Stimulated activated CD8-positive, alpha-beta memory T cell treated with anti-CD3 and anti-CD28 coated beads, Interleukin-4, amount 100 ng/mL, for 4 hours (primary cell): ENCODE data around the gene EPS8.
"Not testable (repeated sequence)": the region's sequence is repeated elsewhere in the genome, so short reads cannot be mapped to it uniquely, and the experiment has no call there.

Experiments used
- DNase-seq, 2 donors: peaks; one replicate each; pipeline ENCODE4 v3.0.0-alpha.2; 2020; ENCODE audit warnings: low read depth in 2 of 2, low spot score in 1 of 2

The EPS8 gene

DNA sequence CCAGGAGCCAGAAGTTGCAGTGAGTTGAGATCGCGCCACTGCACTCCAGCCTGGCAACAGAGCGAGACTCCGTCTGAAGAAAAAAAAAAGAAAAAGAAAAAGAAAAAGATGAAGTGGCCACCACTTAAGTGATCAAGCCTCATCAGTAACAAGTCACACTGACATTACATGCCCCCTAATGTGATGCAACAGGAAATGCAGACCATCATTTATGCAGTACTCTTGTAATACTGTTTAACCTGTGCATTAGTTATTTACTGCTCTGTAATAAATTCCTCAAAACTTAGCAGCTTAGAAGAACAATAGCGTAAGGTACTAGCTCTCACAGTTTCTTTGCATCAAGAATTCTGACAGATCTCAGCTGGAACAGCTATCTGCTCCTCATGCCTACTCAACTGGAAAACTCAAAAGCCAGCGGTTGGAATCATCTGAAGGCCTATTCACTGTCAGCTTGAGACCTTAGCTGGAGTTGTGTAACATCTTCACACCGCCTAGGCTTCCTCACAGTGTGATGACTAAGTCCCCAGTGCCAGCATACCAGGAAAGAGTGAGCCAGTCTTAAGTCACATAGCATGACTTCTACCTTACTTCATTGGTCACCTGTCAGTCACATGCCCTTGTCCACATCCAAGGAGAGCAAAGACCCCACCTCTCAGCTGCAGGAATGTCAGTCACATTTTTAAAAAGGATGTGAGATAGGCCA, 31.5 kb downstream of the EPS8 start:
- no peak for DNase-seq

DNA sequence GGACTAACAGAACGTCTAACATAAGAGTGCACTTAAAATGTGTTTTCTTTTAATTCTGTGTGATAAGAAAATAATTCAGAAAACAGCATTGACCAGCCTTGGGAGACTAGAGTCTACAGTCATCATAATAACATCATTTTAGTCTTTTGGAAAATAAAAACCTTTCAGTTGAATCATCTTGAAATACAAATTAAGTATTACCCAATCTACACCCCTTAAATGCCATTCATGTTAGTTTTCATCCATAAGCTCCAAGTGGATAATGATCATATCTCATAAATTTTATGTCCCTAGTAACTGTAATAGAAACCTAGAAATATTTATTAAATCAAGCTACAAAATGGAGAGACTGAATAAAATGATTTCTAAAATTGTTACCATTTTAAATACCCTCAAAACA, 32.4 kb downstream of the EPS8 start:
- DNase-seq: no peak

DNA sequence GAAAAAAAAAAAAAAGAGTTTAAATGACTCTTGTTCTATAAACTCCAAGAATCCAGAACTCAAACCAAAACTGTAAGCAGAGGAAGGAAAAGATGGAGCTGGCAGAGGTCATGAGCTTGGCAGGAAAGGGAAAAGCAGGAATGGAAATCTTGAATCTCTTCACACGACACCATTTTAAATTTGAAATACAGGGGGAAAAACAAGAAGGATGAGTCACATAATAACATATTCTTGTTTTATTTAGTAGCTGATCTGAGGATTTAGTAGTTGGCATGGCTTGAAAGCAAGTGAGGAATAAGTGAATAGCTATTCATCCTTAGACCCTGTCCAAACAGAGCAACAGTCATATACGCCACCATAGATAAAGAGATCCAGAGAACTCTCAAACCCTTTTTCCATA, 35.0 kb downstream of the EPS8 start:
- DNase-seq: no peak

DNA sequence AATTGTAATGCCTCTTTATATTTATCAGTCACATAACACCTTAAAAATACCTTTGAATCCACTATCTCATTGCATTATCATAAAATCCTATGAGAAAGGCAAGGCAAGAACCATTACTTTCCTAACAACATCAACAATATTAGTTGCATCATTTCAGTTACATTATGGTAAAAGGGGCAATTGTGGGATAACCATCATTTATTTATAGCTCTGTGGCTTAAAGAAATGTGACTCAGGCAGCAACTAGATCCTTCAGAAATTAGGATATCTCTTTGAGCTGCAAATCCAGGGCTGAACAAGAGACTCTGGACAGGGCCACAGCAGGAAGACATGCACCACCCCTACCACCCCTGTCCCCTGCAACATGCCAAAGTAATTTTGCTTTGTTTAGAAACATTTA, 36.4 kb downstream of the EPS8 start:
- DNase-seq: no peak

DNA sequence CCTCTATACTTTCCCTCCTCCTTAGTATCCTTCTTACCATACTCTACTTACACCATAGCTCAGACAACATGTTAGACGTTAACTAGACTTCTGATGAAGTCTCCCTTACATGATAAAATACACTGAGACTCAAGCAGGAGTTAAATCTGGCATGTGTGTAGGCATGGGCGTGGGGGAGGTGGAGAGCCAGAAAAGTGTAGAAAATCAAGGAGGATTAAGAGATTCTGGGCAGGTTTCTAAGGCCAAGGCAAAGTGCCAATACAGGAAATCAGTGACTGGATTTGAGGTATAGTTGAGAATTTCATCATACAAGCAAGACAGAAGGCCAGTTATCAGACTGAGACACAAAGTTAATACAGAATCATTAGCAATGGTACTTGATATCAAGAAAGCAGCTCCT, 37.4 kb downstream of the EPS8 start:
- no peak for DNase-seq

DNA sequence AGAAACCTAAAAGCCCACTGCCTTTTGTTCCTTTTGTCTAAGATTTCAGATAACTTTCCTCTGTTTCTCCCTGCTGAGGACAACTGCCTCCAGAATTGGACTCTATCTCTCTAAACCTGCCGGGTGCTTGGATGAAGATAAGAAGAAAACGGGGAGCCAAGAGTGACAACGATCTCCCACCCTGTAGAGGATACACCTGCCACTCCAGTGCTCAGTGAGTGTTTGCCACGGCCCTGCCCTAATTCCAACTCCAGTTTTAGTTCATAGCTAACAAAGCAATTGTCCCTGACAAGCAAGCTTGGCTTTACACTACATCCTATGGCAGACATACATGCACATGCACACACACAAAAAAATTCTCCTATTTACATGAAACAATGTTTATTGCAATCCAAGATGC, 39.3 kb downstream of the EPS8 start:
- no peak for DNase-seq

DNA sequence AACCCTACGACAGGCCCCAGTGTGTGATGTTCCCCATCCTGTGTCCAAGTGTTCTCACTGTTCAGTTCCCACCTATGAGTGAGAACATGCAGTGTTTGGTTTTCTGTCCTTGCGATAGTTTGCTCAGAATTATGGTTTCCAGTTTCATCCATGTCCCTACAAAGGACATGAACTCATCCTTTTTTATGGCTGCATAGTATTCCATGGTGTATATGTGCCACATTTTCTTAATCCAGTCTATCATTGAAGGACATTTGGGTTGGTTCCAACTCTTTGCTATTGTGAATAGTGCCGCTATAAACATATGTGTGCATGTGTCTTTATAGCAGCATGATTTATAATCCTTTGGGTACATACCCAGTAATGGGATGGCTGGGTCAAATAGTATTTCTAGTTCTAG, 47.3 kb downstream of the EPS8 start:
- not testable (repeated sequence) for DNase-seq

DNA sequence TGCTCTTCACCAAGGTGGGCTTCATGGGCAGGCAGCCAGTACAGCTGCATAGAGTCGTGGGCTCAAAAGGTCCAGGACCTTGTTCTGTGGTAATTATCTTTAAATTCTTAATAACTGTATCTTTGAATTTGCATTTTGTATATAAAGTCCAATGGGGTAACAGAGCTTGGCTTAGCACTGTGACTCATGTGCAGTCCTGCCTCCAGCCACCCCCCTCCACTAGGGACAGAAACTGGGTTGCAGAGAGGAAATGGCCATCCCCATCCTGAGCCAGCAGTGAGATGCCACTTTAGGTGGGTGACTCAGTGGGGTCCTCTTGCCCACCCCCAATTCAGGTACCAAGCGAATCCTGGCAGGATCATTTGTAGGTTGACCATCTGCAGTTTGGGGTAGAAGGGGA, 48.1 kb downstream of the EPS8 start:
- no peak for DNase-seq

DNA sequence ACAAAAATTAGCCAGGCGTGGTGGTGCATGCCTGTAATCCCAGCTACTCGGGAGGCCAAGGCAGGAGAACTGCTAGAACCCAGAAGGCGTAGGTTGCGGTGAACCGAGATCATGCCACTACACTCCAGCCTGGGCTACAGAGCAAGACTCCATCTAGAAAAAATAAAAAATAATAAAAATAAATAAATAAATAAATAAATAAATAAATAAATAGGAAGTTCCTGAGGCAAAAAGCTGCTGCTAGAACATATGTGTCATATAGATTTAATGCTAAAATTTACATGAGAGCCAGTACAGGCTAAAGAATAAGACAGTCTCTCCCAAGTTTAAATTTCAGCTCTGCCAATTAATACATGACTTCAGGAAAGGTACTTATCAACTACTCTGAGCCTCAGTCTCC, 48.8 kb downstream of the EPS8 start:
- DNase-seq: not testable (repeated sequence)

DNA sequence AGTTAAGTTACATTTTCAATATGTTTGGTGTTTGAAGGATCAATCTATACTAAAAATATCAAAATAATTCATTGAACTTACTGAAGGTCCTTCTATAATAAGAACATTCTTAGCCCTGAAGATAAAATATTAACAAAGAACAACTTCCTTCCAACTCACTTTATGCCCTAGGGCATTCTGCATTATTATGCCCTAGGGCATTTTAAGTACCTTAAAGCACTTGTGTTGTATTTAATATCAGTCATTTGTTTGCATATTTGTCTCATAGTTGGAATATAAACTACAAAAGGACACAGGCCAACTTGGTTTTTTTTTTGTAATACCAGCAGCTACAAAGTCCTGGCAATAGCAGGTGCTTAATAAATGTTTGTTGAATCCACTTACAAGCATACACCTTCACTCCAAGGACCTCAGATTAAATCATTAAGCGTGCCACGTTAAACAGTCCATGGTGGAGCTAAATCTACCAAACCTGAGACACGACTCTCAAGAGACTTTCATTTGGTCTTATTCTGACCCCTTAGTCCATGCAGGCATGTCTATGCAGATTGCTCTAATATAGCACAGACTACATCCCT, 50.7 kb downstream of the EPS8 start:
- no peak for DNase-seq

DNA sequence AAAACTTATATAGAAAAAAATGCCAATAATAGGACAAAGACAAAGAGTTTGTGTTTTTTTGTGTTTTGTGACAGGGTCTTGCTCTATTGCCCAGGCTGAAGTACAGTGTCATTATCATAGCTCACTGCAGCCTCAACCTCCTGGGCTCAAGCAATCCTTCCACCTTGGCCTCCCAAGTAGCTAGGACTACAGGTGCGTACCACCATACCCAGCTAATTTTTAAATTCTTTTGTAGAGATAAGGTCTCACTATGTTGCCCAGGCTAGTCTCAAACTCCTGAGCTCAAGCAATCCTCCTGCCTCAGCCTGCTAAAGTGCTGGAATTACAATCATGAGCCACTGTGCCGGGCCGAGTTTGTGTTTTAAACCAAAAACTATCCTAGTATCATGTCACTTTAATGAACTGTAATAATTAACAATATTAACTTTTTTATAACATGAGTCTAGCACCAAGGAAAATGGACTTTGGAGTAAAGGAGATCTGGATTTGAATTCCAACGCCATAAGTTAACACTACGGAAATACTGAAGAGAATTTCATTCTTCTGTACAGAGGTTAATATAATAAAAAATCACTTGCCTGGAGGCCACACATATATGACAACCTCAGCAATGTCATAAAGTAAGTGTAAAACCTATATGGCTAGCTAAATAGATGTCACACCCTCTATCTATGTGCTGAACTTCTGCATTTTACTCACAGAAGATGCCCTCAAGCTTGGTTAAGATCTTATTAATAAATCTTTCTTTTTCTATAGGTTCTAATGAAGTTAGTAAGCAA, 53.2 kb downstream of the EPS8 start:
- DNase-seq: no peak

DNA sequence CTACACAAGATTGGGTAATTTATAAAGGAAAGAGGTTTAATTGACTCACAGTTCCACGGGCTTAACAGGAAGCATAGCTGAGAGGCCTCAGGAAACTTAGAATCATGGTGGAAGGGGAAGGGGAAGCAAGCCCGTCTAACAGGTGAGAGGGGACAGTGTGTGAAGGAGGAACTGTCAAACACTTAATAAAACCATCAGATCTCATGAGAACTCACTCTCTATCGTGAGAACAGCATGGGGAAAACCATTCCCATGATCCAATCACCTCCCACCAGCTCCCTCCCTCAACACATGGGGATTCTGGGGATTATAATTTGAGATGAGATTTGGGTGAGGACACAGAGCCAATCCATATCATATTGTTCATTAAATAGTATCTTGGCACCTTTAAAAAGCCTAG, 56.1 kb downstream of the EPS8 start:
- no peak for DNase-seq

DNA sequence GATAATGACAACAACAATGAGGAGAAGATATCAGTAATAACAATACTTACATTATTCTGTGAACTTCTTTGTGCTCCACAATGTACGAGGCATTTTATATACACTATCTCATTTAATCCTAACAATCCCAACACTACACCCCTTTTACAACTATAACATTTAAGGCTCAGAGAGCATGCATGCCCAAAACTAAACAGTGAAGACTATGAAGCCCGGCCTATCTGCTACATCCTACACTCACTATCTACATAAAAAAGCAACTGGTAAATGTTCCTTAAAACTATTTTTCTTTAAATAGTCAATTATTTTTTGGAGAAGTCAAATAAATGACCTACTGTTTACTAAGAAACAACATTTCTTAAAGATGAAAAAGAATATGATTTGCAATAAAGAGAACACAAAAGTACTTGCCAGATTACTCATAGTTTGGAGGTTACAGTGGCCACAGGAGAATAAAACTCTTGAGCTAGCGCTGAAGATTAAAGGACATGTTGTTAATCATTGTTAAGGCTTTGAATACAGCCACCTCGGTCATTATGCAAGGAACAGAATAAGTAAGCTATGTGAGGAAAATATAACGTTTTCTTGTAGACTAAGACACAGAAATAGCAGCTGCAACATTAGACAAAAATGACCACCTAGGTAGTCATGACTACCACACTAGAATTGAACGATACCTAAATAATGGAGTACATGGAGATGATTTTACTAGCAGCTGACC, 56.7 kb downstream of the EPS8 start:
- DNase-seq: no peak

DNA sequence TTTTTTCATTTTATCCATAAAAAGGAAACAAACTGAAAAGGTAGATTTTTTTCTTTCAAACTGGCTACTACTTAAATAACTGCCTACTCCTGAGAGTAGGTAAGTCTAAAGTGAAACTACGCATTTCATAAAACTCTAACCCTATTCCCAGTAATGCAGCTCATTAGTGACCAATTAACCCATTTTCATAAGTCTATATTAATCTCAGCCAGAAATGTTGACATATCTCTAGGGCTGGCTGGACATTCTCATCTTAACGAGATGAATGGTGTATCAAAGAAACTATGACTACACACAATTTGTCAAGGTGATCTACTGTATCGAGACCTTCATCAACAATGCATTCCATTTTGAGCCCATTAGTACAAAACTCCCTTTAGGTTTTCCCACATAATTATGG, 57.2 kb downstream of the EPS8 start:
- DNase-seq: no peak

DNA sequence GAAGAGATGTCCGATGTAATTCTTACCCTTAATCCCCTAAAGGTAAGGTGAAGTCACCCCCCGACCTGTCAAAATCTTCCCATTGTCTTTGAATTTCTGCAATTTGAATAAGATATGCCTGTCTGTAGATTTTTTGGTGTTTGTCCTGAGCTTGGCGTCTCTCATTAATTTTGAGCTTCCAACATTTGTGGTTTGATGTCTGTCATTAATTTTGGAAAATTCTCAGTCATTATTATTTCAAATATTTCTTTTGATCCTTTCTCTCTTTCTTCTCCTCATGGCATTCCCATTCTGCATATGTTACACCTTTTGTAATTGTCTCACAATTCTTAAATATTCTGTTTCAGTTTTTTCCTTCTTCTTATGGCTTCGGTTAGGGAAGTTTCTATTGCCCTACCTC, 60.1 kb downstream of the EPS8 start:
- DNase-seq: no peak

DNA sequence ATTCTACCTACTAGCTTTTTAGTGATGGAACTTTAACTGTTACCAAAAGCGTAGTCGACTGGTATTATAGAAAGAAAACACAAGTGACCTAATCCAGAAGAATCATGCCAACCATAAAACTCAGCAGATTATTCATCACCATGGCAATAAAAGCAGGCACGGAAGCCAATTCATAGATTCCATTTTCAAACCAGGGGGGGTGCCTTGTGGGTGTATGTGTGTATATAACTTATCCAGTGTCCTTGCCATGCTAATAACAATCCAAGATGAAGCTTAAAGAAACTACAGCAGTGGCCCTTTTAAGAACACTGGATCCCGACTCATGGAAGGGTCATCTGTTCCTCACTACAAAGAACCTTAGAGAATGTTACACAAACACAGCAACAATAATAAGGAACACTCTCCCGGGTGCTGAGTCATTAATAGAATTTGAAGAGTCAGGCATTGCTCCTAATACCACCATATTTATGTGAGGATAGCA, 61.0 kb downstream of the EPS8 start:
- DNase-seq: no peak

DNA sequence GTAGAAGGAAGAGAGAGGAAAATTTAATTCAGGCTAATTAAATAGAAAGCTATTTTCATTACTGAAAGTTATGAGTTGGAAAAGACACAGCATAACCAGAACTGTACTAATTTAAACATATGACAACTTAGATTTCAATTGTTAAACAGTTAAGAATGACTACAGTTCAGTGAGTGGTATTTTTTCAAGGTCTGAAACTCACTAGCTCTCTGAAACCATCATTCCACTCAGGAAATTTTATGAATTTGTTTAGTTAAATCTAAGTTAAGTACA, 62.4 kb downstream of the EPS8 start:
- no peak for DNase-seq

DNA sequence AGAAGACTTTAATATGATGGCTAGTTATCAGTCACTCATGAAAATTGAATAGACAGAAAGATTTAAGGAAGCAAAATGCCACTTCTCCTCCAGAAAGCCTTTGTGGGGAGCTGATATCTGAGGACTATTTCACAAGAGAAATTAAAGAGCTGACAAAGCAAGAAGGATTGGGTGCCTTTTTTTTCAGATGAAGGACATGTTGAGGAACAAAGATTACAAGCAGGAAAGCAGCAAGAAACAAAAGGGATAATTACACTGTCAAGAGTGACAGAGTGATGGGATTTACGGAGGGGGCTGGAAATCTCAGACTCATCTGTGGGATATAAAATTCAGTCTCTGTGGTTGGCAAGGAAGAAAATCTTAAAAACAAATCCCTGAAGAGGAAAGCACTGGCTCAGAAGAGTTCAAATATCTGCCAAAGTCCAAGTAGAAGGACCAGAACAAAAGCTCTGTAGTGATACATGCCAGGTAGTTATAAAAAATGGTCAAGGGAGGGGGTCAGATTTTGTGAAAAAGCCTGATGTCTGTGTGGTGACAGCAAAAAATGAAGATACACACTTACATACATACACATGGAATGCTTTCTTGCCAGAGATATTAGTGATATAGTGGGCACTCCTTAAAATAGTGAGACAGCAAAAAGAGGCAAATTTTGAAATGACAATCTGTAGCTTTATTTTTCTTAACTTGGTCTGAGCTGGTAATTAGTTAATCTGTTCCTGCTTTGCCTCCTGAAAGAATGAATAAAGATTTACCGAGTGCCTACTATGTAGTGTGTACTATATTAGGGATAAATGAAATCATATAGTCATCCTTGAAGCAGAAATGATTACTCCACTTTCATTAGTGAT, 62.9 kb downstream of the EPS8 start:
- DNase-seq: no peak

DNA sequence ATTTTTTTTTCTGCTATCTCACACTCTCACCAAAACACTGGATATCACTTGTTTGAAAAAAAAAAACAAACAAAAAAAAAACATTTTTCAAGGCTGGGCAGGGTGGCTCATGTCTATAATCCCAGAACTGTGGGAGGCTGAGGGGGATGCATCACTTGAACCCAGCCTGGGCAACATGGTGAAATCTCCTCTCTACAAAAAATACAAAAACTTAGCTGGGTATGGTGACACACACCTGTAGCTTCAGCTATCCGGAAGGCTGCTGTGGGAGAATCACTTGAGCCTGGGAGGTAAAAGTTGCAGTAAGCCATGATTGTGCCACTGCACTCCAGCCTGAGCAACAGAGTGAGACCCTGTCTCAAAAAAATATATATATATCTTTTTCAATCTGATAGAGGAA, 66.2 kb downstream of the EPS8 start:
- no peak for DNase-seq

DNA sequence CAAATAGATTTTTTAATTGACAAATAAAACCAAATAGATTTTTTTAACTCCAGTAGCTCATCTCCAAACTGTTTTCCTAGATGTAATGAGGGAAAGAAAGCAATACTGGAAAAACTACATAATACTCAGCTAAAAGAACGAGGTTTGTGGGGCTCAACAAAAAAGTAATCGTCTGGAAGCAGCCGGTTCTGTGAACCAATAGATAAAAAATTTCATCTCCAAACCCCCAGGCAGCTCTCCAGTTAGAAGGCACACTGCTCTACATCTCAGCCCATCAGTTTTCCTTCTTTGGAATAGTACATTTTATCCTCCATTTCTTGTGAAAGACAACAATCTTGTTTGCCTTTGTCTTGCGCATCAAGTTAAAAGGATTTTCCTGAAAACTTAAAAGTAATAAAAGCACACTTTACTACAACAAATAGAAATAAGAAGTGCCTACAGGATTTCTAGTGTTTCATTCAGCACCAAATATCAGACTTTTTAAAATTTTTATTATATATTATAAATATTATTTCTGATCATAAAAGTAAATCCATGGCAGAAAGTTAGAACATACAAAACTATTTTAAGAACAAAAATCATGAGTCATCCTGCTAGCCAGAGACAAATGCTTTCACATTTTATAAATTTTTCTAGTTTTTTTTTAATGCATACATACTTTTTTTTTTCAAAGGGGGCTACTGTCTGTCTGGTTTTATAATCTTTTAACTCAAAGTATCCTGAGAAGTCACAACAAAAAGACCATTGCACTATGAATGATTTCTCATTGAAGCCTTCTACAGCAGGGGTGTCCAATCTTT, 67.7 kb downstream of the EPS8 start:
- DNase-seq: no peak
